Measurements from ENCODE around the gene FBXO8.
A peak's percentile ranks its signal among the peaks of the same experiment; 100 is the strongest.

The FBXO8 gene

DNA sequence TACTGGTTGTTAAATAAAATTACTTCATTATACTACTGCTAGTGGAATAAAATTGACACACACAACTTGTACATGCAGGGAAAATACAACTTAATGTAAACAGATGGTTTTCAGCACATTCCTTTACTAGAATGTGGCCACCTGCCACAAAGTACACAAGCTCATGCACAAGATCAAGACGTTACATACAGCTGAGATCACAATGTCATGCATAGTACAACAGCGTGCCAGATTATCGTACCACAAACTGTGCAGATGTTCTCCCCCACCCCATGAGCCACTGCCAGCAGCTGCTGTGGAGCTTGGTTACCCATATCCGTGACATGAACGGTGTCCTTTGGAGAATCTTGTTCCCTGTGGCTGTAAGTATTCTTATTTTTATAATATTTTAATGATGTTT is 27.7 kb downstream of the FBXO8 start:
- Histone ChIP-seq H3K4me3 (no peak overlapping the region), H3K27ac (no peak overlapping the region)

DNA sequence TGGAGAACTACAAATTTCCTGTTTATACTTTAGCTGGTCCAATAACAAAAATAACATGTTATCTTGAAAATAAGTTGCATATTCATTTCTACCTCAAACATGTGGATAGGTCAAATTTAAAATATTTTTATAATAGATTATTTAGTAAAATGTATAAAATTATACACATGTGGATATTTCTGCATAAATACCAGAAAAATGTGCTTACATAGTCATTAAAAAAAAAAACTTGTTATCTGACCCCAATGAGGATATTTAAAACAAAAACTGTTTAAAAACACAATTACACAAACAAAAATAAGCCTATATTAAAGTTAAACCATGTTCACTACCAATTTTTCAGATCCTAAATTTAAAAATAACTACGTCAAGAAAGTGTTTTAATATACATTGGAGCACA is 28.1 kb downstream of the FBXO8 start:
- Histone ChIP-seq H3K4me3 (no peak overlapping the region), H3K27ac (no peak overlapping the region)

DNA sequence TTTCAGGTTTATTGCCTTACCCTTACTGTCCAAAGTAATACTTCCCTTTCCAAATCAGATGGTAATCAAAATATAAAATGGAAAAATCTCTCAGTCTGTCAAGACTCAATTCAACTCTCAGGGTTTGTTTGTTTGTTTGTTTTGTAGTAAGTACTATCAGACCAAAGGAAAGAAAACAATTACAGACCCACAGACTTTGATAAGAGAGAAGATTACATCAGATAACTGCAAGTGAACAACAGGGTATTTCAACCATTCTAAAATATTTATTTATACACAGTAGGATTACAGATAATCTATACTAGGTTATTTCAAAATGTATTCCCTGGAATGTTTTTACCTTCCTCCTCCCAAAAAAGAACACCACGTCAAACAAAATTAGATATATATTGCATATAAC is 28.9 kb downstream of the FBXO8 start:
- H3K27ac ChIP-seq, result no peak overlapping the region
- H3K4me3 ChIP-seq, result no peak overlapping the region

DNA sequence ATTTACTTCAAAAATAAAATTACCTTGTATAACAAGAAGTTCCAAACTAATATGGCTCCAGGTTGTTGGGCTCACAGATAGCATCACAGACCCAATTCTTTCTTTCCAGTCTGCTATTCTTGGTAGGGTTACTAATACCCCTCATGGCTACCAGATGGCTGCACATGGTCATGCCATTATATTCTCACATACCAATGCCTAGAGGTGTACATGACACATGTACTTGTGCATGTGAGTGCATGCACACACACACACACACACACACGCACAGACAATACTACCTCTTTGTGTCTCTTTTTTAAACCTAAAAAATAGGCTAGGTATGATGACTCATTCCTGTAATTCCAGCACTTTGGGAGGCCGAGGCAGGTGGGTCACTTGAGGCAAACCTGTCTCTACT is 31.1 kb downstream of the FBXO8 start:
- Histone ChIP-seq H3K4me3 (no peak overlapping the region), H3K27ac (no peak overlapping the region)

DNA sequence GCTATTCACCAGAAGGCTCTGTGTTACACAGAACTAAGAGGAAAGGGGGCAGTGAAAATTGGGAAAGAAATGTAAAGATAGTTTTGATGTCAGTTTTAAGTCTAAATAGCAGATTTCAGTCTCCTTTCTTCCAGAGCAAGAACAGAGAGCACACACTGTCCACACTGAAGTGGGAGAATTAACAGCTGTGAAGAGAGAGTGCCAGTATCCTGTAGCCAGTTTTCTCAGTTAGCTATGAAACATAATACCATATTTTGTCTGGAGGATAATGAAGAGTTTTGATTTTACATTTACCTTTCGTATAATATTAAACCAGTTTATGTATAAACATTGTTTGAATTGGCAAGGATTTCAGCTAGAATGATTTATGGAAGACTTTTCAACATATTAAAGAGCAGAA is 35.1 kb downstream of the FBXO8 start:
- Histone ChIP-seq H3K4me3 (no peak overlapping the region), H3K27ac (no peak overlapping the region)

DNA sequence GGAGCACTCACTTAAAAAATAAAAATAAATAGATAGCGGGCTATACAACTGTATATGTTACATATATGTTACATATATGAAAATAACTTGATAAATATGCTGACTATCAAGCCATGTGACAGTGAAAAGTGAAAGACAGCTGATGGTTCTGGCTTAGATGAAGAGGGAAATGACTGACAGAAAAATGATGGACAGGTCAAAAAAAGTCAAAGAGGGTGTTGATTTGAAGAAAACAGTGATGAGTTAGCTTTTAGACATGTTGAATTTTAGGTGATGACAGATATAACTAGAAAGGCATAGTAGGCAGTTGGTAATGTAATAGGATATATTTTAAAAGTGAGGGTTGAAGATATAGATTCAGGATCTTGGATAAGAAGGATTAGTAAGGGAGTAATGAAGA is 37.8 kb downstream of the FBXO8 start:
- no peak overlapping the region for H3K27ac ChIP-seq
- no peak overlapping the region for H3K4me3 ChIP-seq

DNA sequence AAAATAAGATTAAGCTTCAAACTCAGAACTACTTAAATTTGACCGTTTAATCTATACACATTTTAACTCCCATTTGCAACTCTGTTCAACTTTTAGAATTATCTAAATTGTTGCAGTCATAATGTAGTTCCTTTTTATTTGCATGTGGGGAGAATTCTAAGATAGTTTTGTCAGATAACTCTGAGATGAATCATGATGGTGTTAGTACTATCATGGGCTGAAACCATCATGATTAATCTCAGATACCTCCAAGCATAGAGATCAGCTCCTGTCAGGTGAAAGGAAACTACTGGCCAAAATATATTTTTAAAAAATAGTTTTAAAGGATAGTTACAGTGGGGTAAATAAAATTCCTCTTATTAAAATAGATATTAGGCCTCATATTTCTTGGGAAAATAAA is 39.0 kb downstream of the FBXO8 start:
- H3K4me3 ChIP-seq, result no peak overlapping the region
- no peak overlapping the region for H3K27ac ChIP-seq

DNA sequence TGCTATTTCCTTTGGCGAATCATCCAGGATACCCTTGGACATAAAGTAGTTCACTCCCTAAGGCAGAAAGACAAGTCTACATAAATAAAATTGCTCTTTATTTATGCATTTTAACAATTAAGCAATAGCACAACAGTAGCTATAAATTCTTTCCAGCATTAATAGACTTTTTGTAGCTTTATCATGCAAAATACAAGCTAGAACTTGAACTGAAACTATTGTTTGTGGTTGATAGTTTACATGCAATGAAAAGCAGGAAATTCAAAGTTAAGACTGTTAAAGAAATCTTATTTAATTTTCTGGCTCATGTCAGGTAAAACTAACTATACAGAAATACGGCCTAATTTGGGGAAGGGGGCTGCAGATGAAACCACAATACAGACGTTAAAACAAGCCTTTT is 42.3 kb downstream of the FBXO8 start:
- H3K27ac ChIP-seq, result no peak overlapping the region
- no peak overlapping the region for H3K4me3 ChIP-seq

DNA sequence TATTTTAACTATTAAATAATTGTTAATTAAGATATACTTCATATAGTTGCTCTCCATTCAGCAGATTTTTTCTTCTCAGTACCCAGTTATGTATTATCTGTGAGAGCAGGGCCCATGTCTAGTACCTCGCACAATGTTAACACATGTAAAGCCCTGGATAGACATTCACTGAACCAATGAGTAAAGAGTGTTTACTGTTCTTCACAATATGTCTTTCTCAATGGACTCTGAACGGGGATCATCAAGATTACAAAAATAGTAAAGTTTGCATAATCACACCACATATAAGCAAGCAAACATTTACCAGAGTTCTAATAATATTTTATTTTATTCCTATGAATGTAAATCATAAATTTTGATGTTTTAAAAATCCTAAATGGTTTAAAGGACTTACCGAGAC is 47.1 kb downstream of the FBXO8 start:
- Histone ChIP-seq H3K27ac (no peak overlapping the region), H3K4me3 (no peak overlapping the region)

DNA sequence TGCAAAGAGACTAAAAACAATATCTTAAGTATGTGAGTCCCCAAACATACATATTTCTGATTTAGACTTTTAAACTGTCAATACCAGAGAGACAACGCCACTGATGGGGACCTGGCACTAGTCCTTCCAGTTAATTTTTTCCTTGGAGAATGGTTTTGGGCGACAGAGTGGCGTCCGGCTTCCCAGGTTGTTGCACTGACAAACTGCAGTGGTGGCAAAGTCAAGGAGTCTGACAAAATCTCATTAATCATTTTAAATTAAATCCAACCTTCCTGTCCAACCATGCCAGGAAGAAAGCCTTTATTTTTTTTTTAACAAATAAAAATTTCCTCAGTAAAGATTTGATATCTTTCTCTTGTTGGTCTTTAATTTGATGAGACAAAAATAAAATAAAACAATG is 52.8 kb downstream of the FBXO8 start:
- H3K4me3 ChIP-seq, result no peak overlapping the region
- H3K27ac ChIP-seq, result no peak overlapping the region

DNA sequence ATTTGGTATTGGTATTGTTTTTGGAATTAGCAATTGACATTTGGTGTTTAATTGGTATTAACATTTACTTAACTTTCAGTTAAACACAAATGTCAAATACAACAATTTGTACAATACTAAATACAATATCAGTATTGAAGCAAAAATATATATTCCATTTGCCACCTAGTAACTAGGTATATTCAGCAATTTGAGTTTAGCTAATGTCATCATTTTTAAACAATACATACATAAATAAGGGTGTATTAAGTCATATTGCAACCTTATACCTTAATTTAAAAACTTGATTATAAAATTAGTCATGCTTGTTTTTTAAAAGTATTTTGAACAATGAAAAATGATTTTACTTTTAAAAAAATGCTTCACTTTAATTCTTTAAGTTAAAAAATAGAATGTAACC is 53.3 kb downstream of the FBXO8 start:
- H3K4me3 ChIP-seq, result no peak overlapping the region
- H3K27ac ChIP-seq, result no peak overlapping the region

DNA sequence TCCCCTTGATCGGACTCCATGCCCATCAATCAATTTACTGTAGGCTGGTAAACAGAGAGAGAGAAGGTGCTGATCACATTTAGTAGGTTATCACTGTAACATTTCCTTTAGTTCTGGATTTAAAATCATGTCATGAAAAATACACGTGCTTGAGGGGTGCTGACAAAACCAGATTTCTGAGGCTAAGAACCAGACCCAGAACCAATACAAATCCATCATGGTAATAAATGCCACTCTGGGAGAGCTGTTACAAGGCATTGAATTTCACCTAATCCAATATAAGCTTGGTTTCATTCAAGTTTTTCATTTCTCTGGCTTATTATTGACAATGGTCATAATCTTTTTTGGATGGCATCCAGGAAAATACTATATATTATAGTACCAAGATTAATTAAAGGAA is 54.5 kb downstream of the FBXO8 start:
- no peak overlapping the region for H3K27ac ChIP-seq
- H3K4me3 ChIP-seq, result no peak overlapping the region

DNA sequence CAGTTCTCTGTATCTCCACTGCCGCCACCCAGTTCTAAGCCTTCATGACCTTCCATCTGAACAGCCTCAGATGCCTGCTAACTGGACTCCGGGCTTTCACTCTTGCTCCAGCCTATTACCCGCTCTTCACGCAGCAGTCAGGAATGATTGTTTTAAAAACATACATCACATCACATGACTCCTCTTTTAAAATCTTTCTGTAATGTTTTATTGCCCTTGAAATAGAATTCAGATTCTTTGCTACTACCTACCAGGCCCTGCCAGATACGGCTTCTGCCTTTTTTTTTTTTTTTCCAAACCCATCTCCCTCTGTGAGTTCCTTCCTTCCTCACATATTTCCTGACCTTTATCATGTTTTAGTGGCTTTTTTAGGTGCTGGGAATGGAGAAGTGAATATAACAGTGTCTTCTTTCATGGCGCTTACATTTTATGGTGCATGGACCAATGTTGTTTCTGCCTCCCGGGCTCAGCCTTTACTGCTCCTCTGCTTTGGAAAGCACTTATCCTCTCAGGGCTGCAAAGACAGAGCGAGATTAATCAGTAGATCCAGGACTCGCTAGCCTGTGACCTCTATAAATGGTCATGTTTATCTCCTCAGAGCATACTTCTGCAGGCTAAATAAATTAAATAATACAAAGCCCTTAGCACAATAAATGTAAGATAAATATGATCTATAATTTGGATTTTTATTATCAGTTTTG is 58.0 kb downstream of the FBXO8 start:
- H3K27ac ChIP-seq, result no peak overlapping the region

DNA sequence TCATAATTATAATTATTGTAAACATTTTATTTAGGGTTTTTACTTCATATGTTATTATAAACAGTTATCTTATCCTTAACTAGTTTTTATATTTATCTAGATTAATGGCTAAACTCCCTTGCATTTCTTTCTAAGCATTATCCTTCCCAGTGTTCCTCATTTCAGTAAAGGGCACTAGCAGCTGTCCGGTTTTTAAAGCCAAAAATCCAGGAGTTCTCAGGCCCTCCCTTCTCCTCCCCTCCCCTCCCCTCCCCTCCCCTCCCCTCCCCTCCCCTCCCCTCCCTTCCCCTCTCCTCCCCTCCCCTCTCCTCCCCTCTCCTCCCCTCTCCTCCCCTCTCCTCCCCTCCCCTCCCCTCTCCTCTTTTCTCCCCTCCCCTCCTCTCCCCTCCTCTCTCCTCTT is 58.9 kb downstream of the FBXO8 start:
- Histone ChIP-seq H3K27ac (no peak overlapping the region), H3K4me3 (no peak overlapping the region)

More for the DNA sequence above, 58.0 kb downstream of the FBXO8 start:
- H3K4me3 ChIP-seq, result no peak overlapping the region

DNA sequence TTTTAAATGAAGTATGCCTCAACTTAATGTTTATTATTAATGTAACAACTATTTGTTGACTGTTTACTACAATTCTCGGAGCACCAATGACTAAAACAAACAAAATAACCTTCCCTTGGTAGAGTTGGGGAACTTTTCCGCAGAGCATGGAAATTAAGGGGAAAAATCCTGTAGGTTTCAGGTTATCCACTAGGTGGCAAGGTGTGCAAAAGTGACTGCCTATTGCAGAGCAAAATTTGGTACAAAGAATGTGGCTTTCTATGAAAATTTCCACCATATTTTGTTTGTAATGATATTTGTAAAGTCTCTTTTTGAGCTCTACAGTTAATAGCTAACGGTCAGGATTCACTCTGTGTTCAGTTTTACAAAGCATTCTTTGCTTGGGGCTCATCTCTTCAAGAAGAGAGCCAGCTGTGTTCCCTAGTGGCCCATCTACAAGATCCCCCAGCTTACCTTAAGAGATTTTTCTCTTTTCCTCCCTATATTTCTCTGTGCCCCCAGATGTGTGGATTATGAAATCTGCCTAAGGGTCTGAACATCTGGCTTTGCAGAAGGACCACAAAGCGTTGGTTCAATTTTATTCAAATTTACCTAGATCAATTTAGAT is 61.1 kb downstream of the FBXO8 start:
- Histone ChIP-seq H3K27ac (no peak overlapping the region), H3K4me3 (no peak overlapping the region)

DNA sequence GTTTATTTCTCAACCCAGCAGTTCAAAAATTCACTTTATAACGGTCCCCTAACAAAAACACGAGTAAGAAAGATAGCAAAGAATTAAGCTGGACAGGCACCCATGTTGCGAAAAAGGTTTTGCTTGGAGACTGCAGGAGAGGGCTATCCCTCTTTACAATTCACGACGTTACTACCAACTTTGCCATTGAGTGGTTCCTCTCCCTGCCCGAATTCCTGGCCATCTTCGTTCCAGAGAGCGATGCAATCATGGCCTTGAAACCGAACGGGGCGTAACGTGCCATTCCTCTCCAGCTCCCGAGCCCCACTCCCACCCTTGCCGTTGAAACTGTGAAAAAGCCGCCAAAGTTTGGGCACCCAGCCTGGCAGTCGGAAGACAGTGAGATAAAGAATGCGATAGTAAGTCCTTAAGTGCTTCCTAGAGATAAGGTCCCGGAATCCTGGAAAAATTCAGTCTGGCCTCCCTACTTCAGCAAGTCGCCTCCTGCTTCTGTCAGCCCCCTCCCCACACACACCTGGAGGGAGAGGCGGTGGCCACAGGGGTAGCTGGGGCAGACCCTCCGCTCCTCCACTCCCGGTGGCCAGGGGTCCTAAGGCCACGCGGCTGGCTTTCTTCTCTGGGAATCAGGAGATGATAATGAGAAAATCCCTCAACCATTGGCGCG is 65.2 kb downstream of the FBXO8 start:
- Histone ChIP-seq H3K4me3 (peak overlapping the region in 1 of 7 experiments; percentile 14), H3K27ac (no peak overlapping the region)

DNA sequence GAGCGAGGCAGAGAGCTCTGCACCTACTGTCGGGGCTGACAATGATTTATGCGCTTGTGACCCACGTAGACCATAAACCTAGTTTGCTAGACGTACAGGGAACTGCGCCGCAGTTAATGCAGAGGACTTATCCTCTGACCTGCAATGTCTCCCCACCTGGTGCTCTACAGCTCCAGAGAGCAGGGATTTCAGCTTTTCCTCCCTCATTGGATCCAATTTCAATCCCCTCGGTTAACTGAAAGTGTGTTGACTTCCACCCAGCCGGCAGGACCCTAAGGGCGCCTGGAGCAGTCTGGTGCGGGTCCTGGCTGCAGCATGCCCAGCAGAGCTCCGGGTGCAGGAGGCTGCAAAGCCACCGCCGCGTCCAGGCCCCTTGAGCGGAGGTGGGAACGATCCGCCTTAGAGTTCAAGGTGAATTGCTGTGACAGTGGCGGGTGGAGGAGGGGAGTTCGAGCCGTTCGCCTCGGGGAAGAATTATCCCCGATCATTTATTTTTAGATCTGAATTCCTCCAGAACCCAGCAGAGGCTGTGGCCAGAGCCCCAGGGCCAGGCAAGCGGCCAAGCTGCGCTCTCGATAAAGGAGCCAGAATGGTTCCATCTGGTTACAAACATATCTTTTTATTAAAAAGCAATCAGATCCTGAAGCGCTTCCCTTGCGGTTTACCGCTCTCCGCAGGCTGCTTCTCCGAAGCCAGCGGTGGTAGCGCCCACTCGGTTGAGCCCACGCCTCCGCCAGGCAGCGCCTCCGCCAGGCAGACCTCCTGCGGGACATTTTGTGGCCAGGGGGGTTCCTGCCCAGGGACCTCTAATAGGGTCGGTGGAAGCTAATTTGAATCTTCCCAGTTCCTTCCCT is 66.0 kb downstream of the FBXO8 start:
- Histone ChIP-seq H3K27ac (no peak overlapping the region), H3K4me3 (peak overlapping the region in 2 of 7 experiments; percentile 14 to 29)

DNA sequence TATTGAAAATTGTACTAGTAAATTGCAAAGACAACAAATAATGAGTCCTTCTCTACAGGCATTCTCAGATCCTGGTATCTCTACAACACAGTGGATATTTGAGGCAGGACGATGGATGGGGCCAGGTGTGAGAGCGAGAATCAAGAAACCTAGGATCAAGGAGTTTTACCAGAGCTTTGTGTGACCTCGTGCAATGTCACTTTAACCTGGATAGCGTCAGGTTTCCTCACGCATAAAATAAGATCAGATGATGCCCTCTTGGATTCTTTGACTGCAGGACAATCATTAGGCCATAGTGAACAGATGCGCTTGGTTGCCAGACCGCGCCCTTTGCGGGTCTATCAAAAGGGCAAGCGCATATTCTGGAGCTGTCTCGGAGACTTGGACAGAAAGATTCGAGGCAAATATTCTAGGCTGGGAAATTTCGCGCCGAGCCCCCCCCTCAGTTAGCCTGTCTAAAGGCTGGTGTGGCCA is 66.6 kb downstream of the FBXO8 start:
- Histone ChIP-seq H3K4me3 (no peak overlapping the region), H3K27ac (no peak overlapping the region)

DNA sequence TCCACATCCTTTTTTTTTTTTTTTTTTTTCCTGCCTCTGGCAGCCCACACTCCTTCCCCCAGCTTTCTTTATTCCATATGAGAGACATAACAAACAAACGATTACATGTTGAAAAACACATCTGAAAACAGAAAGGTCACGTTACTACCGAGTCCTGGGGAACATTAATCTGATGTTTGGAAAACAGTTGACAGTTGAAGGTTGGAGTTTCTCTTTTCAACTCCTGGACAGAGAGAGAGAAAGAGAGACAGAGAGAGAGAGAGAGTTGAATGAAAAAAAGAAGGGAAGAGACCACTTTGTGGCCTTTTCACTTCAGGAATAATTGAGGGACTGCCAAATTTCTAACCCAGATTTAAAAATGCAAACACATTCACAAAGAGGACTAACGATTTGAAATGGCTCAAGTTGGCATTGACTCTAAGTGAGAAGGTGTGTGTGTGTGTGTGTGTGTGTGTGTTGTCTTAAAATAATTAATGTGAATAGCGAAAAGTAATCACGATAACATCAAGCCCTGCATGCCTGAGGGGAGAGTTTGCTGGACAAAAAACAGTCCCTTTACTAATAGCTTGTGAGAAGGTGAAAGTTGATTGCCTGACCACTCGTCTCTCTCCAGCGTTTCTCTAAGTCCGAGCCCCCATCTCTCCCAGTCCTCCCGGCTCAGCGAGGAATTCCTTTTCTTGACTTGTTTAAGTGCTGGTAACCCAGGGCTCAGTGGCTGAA is 67.3 kb downstream of the FBXO8 start:
- Histone ChIP-seq H3K27ac (no peak overlapping the region), H3K4me3 (no peak overlapping the region)

DNA sequence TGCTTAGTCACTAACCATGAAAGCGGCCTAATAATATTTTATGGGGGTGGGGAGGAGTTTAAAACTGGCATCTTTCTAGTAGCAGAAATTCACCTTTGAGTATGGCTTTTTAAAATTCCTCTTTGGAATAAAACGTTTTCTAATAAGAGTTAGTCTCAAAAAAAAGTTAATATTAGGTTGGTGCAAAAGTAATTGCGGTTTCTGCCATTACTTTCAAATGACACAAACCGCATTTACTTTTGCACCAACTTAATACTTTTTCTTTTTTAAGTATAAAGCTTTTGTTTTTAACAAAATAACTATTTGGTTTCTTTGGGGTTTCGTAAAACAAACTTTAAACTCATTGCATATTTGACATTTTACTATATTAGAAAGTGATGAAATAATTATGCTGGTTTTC is 68.4 kb downstream of the FBXO8 start:
- H3K4me3 ChIP-seq, result no peak overlapping the region

More for the DNA sequence above, 68.4 kb downstream of the FBXO8 start:
- no peak overlapping the region for H3K27ac ChIP-seq
